Trophoblast cell (in vitro differentiated cells and primary cell): ENCODE measurements around the gene FMNL2.

ENCODE experiments used
- DNase-seq, 2 donors: peaks; one replicate each; pipeline ENCODE4 v3.0.0-alpha.2; 2016
- H2AFZ ChIP-seq: 2 replicates; pipeline ENCODE4 v1.6.1; 2013; ENCODE audit warnings: low read length, moderate library complexity, mild to moderate bottlenecking; ENCODE audit not compliant: insufficient read depth, poor library complexity
- H2AK5ac ChIP-seq: 2 replicates; pipeline ENCODE4 v1.6.1; 2013; ENCODE audit warnings: mild to moderate bottlenecking, low read length
- H2BK120ac ChIP-seq: 2 replicates; pipeline ENCODE4 v1.6.1; 2013; ENCODE audit warnings: low read length, mild to moderate bottlenecking, moderate library complexity; ENCODE audit not compliant: insufficient read depth, poor library complexity
- H2BK12ac ChIP-seq: 2 replicates; pipeline ENCODE4 v1.6.1; 2013; ENCODE audit warnings: mild to moderate bottlenecking, low read length, moderate library complexity
- H2BK5ac ChIP-seq: 2 replicates; pipeline ENCODE4 v1.6.1; 2013; ENCODE audit warnings: low read length, low read depth, moderate library complexity, mild to moderate bottlenecking; ENCODE audit not compliant: poor library complexity
- H3K14ac ChIP-seq: 2 replicates; pipeline ENCODE4 v1.6.1; 2013; ENCODE audit warnings: mild to moderate bottlenecking, low read length
- H3K18ac ChIP-seq: 2 replicates; pipeline ENCODE4 v1.6.1; 2013; ENCODE audit warnings: mild to moderate bottlenecking, low read length
- H3K23ac ChIP-seq: 2 replicates; pipeline ENCODE4 v1.6.1; 2013; ENCODE audit warnings: low read length
- H3K27ac ChIP-seq: 2 replicates; pipeline ENCODE4 v1.5.1; 2013; ENCODE audit warnings: low read depth, mild to moderate bottlenecking, inconsistent platforms, low read length, moderate library complexity
- H3K27me3 ChIP-seq: 2 replicates; pipeline ENCODE4 v1.6.1; 2013; ENCODE audit warnings: inconsistent platforms, mild to moderate bottlenecking, low read length, moderate library complexity; ENCODE audit not compliant: insufficient read depth
- H3K36me3 ChIP-seq, 2 experiments: 1 replicate in 1 of 2; 2 replicates in 1 of 2; pipeline ENCODE4 v1.6.1; 2013; ENCODE audit warnings: low read length in 2 of 2, mild to moderate bottlenecking in 2 of 2, moderate library complexity in 1 of 2; ENCODE audit not compliant: insufficient read depth in 2 of 2, control insufficient read depth in 1 of 2
- H3K4ac ChIP-seq: 2 replicates; pipeline ENCODE4 v1.6.1; 2013; ENCODE audit warnings: low read depth, mild to moderate bottlenecking, low read length, moderate library complexity
- H3K4me1 ChIP-seq, 2 experiments: 1 replicate in 1 of 2; 2 replicates in 1 of 2; pipeline ENCODE4 v1.6.1; 2013; ENCODE audit warnings: low read length in 2 of 2, mild to moderate bottlenecking in 2 of 2, moderate library complexity in 1 of 2; ENCODE audit not compliant: insufficient read depth in 2 of 2, control insufficient read depth in 1 of 2
- H3K4me2 ChIP-seq: 2 replicates; pipeline ENCODE4 v1.6.1; 2013; ENCODE audit warnings: inconsistent platforms, mild to moderate bottlenecking, low read length, moderate library complexity
- H3K4me3 ChIP-seq: 2 replicates; pipeline ENCODE4 v1.5.1; 2013; ENCODE audit warnings: mild to moderate bottlenecking, low read depth, low read length, inconsistent platforms
- H3K79me1 ChIP-seq: one replicate; pipeline ENCODE4 v1.6.1; 2013; ENCODE audit warnings: low read length
- H3K79me2 ChIP-seq: 2 replicates; pipeline ENCODE4 v1.6.1; 2013; ENCODE audit warnings: low read length, mild to moderate bottlenecking; ENCODE audit not compliant: control insufficient read depth, insufficient read depth, poor library complexity
- H3K9ac ChIP-seq: 2 replicates; pipeline ENCODE4 v1.6.1; 2013; ENCODE audit warnings: mild to moderate bottlenecking, low read length
- H3K9me3 ChIP-seq: 2 replicates; pipeline ENCODE4 v1.6.1; 2013; ENCODE audit warnings: low read depth, mild to moderate bottlenecking, control low read depth, inconsistent platforms, low read length; ENCODE audit not compliant: insufficient read depth
- H4K12ac ChIP-seq: 2 replicates; pipeline ENCODE4 v1.6.1; 2013; ENCODE audit warnings: low read depth, mild to moderate bottlenecking, low read length, moderate library complexity
- H4K8ac ChIP-seq: 2 replicates; pipeline ENCODE4 v1.6.1; 2013; ENCODE audit warnings: low read depth, mild to moderate bottlenecking, low read length, moderate library complexity
- H4K91ac ChIP-seq: one replicate; pipeline ENCODE4 v1.6.1; 2013; ENCODE audit warnings: low read depth, mild to moderate bottlenecking, low read length, moderate library complexity
- WGBS: extraction: QIAGEN DNeasy Blood & Tissue Kit; methylation state at CpG from one replicate; pipeline ENCODE4 v1.1.7; 2013; ENCODE audit warnings: missing lambda C conversion rate; ENCODE audit not compliant: insufficient read length, insufficient coverage; ENCODE audit errors: extremely low coverage; 5-methylcytosine and 5-hydroxymethylcytosine counted together

FMNL2 gene

DNA sequence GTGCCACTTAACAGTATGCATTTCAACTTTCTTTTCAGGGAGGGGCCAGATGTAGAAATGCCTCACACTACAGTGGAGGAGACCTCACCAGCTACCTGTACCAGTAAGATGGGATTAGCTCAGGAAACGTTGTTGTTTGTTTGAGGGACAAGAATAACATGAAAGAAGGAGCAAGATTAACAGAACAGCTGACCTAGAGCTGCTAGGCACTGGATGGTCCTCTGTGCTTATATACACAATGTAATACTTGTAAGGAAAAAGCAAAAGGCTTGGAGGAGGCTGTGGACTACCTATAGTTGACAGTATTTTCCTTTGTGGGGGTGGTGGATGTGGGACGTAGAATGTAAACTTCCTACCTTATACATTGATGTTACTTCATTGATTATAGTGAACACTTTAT, 154.4 kb downstream of the FMNL2 start:
- no peak overlapping the region for H2BK5ac ChIP-seq
- H3K23ac ChIP-seq: no peak overlapping the region
- H3K14ac ChIP-seq: no peak overlapping the region
- no peak overlapping the region for H4K91ac ChIP-seq
- H4K12ac ChIP-seq: no peak overlapping the region
- H4K8ac ChIP-seq: no peak overlapping the region
- H2BK120ac ChIP-seq: no peak overlapping the region
- no peak overlapping the region for H2AK5ac ChIP-seq
- no CpG with 5 or more reads among the region's 2 CpGs for WGBS
- no peak overlapping the region for H3K27ac ChIP-seq
- H3K9me3 ChIP-seq: no peaks in the 10 kb centered on the region
- H3K4me3 ChIP-seq: no peak overlapping the region
- H2AFZ ChIP-seq: no peak overlapping the region
- H2BK12ac ChIP-seq: no peak overlapping the region
- H3K36me3 ChIP-seq: no peaks in the 10 kb centered on the region
- H3K18ac ChIP-seq: no peak overlapping the region
- no peaks in the 10 kb centered on the region for H3K79me2 ChIP-seq
- no peaks in the 10 kb centered on the region for H3K27me3 ChIP-seq
- H3K4ac ChIP-seq: no peak overlapping the region
- no peak overlapping the region for H3K9ac ChIP-seq
- H3K4me2 ChIP-seq: no peak overlapping the region
- no peaks in the 10 kb centered on the region for H3K79me1 ChIP-seq
- DNase-seq: no peak
- H3K4me1 ChIP-seq: peaks cover 0 to 2% of the 10 kb centered on the region in 2 experiments

DNA sequence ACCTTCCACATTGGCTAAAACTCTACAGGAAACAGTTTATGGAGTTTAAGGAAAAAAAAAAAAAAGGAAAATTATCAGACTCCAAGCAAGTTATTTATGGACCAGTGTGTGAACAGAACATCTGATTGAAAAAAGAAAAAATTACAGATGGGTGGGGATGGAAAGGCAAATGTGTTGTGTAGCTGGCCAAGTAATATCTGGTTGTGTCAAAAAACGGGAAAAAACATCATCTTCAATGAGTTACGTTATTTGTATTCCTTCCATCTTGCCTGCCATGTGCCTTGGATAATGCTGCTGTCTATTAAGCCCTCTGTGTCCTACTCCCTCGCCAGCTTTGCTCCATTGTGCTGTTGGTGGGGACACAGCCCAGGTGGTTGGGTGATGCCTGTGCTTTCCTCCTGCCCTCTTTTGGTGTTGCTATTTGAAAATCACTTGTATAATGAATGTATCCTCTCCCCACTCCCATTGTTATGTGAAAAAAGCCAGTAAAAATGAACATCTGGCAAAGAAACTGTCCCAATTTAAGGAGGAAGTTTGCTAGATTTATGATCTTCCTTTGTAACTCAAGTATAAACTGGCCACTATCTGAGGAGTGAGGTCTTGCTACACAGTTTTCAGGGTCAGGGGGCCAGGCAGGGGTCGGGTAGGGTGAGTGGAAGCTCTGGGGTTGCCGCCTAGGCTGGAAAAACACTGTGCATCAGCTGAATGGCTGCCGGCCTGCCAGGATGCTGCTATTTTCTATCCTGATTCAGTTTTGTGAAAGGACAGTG, 155.9 kb downstream of the FMNL2 start:
- no peak overlapping the region for H4K12ac ChIP-seq
- H3K36me3 ChIP-seq: no peaks in the 10 kb centered on the region
- H3K4ac ChIP-seq: no peak overlapping the region
- DNase-seq: no peak
- no peaks in the 10 kb centered on the region for H3K79me1 ChIP-seq
- H3K4me3 ChIP-seq: no peak overlapping the region
- no peak overlapping the region for H4K91ac ChIP-seq
- H3K23ac ChIP-seq: no peak overlapping the region
- H2AFZ ChIP-seq: no peak overlapping the region
- H2BK12ac ChIP-seq: no peak overlapping the region
- H2AK5ac ChIP-seq: no peak overlapping the region
- no peak overlapping the region for H3K27ac ChIP-seq
- H4K8ac ChIP-seq: no peak overlapping the region
- no peak overlapping the region for H2BK120ac ChIP-seq
- no peaks in the 10 kb centered on the region for H3K79me2 ChIP-seq
- H3K14ac ChIP-seq: no peak overlapping the region
- H3K4me1 ChIP-seq: peaks cover 0 to 2% of the 10 kb centered on the region in 2 experiments
- H3K27me3 ChIP-seq: no peaks in the 10 kb centered on the region
- no peak overlapping the region for H3K18ac ChIP-seq
- H3K4me2 ChIP-seq: no peak overlapping the region
- H3K9me3 ChIP-seq: no peaks in the 10 kb centered on the region
- no CpG with 5 or more reads among the region's 6 CpGs for WGBS
- H2BK5ac ChIP-seq: no peak overlapping the region
- no peak overlapping the region for H3K9ac ChIP-seq

DNA sequence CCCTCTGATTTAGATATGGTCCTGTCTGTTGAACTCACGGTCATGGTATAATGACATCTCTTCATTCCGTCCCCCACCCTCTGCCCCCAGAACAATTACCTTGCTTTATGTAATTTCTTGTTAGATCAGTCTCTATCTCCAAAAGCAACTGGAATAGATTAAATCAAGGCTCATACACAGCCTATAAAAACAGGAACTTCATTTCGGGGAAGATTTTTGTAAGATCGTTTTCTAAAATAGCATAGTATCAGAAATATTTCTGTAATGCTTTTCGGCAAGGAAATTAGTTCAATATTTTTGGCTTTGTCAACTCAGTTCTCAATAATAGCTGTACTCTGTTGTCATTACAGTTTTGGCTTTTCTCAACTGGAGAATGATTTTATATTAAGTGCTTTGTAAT, 157.2 kb downstream of the FMNL2 start:
- no peaks in the 10 kb centered on the region for H3K36me3 ChIP-seq
- H3K23ac ChIP-seq: no peak overlapping the region
- no peak overlapping the region for H4K91ac ChIP-seq
- H3K79me2 ChIP-seq: no peaks in the 10 kb centered on the region
- no peak overlapping the region for H3K4ac ChIP-seq
- no peak overlapping the region for H2AFZ ChIP-seq
- H4K12ac ChIP-seq: no peak overlapping the region
- no peak overlapping the region for H3K4me3 ChIP-seq
- H2AK5ac ChIP-seq: no peak overlapping the region
- H4K8ac ChIP-seq: no peak overlapping the region
- H3K4me2 ChIP-seq: no peak overlapping the region
- H2BK120ac ChIP-seq: no peak overlapping the region
- no peak overlapping the region for H3K9ac ChIP-seq
- no peak overlapping the region for H2BK5ac ChIP-seq
- H3K18ac ChIP-seq: no peak overlapping the region
- peaks cover 0 to 2% of the 10 kb centered on the region in 2 experiments for H3K4me1 ChIP-seq
- H3K27ac ChIP-seq: no peak overlapping the region
- no peaks in the 10 kb centered on the region for H3K27me3 ChIP-seq
- H3K9me3 ChIP-seq: no peaks in the 10 kb centered on the region
- no peak for DNase-seq
- H3K14ac ChIP-seq: no peak overlapping the region
- WGBS: no CpG with 5 or more reads among the region's 5 CpGs
- no peaks in the 10 kb centered on the region for H3K79me1 ChIP-seq
- H2BK12ac ChIP-seq: no peak overlapping the region

DNA sequence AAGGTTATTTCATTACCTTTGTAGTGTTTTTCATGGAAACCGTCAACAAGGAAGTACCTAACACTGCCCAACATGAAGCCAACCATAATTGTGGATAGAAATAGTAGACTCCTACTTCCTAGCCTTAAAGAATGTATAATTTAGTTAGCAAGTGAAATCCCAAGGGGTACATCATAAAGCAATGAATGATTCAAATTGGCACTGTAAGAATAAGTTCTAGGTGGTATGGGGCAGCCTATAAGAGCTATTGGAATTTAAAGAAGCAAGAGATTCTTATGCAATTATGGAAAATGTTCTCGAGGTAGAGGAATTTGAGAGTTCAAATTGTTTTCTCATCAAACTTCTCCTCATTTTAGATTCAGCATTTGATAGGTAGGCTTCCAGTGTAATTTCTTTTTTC, 157.9 kb downstream of the FMNL2 start:
- Histone ChIP-seq H3K9me3 (no peaks in the 10 kb centered on the region), H2AK5ac (no peak overlapping the region), H3K23ac (no peak overlapping the region), H2BK12ac (no peak overlapping the region), H3K79me2 (no peaks in the 10 kb centered on the region), H4K12ac (no peak overlapping the region), H4K91ac (no peak overlapping the region), H3K4me1 (peaks cover 0 to 2% of the 10 kb centered on the region in 2 experiments), H3K4me2 (no peak overlapping the region), H4K8ac (no peak overlapping the region), H3K36me3 (no peaks in the 10 kb centered on the region), H2BK5ac (no peak overlapping the region), H3K4me3 (no peak overlapping the region), H3K79me1 (no peaks in the 10 kb centered on the region), H3K9ac (no peak overlapping the region), H2AFZ (no peak overlapping the region), H3K18ac (no peak overlapping the region), H3K27me3 (no peaks in the 10 kb centered on the region), H3K14ac (no peak overlapping the region), H3K27ac (no peak overlapping the region), H3K4ac (no peak overlapping the region), H2BK120ac (no peak overlapping the region)
- DNase-seq: peak in 1 of 2 donors; percentile 36
- WGBS: no CpG with 5 or more reads among the region's 2 CpGs
